Mucosa of stomach (tissue), 1 donor: ENCODE measurements around the gene FLVCR1.

Experiments used
- H3K27me3 ChIP-seq: one replicate; pipeline ENCODE4 v1.7.0; 2013; ENCODE audit warnings: mild to moderate bottlenecking, low read length; ENCODE audit not compliant: control insufficient read depth, insufficient read depth
- H3K36me3 ChIP-seq: one replicate; pipeline ENCODE4 v1.7.0; 2013; ENCODE audit warnings: low read length; ENCODE audit not compliant: control insufficient read depth, insufficient read depth
- H3K4me1 ChIP-seq: one replicate; pipeline ENCODE4 v1.7.0; 2013; ENCODE audit warnings: mild to moderate bottlenecking, low read length; ENCODE audit not compliant: control insufficient read depth, insufficient read depth
- H3K4me3 ChIP-seq: one replicate; pipeline ENCODE4 v1.7.0; 2013; ENCODE audit warnings: low read length
- H3K9ac ChIP-seq: one replicate; pipeline ENCODE4 v1.7.0; 2013; ENCODE audit warnings: mild to moderate bottlenecking, low read length, moderate library complexity
- H3K9me3 ChIP-seq: one replicate; pipeline ENCODE4 v1.7.0; 2013; ENCODE audit warnings: mild to moderate bottlenecking, low read length, moderate library complexity; ENCODE audit not compliant: control insufficient read depth
- donor health status: Pancreatic carcinoma.

The FLVCR1 gene

GRCh38 chr1:212920896-212921295 lies 62.8 kb downstream of the FLVCR1 start:
- H3K36me3 ChIP-seq = no peaks in the 10 kb centered on the region
- peaks cover 8% of the 10 kb centered on the region for H3K4me1 ChIP-seq
- H3K9me3 ChIP-seq = no peaks in the 10 kb centered on the region
- H3K4me3 ChIP-seq = no peak overlapping the region
- no peak overlapping the region for H3K9ac ChIP-seq
- H3K27me3 ChIP-seq = no peaks in the 10 kb centered on the region

GRCh38 chr1:212922016-212922415 lies 63.9 kb downstream of the FLVCR1 start:
- Histone ChIP-seq H3K4me1 (peaks cover under 1% of the 10 kb centered on the region), H3K27me3 (no peaks in the 10 kb centered on the region), H3K9ac (no peak overlapping the region), H3K4me3 (no peak overlapping the region), H3K36me3 (no peaks in the 10 kb centered on the region), H3K9me3 (no peaks in the 10 kb centered on the region)

GRCh38 chr1:212926372-212926771 lies 68.3 kb downstream of the FLVCR1 start:
- no peak overlapping the region for H3K9ac ChIP-seq
- no peak overlapping the region for H3K4me3 ChIP-seq
- H3K9me3 ChIP-seq = no peaks in the 10 kb centered on the region
- no peaks in the 10 kb centered on the region for H3K27me3 ChIP-seq
- no peaks in the 10 kb centered on the region for H3K36me3 ChIP-seq
- H3K4me1 ChIP-seq = no peaks in the 10 kb centered on the region

- Histone ChIP-seq H3K9ac (no peak overlapping the region), H3K27me3 (no peaks in the 10 kb centered on the region), H3K36me3 (no peaks in the 10 kb centered on the region), H3K4me1 (no peaks in the 10 kb centered on the region), H3K9me3 (no peaks in the 10 kb centered on the region), H3K4me3 (no peak overlapping the region)
These were observed 70.5 kb downstream of the FLVCR1 start for GRCh38 chr1:212928323-212929291.

GRCh38 chr1:212930986-212931678 lies 73.1 kb downstream of the FLVCR1 start:
- Histone ChIP-seq H3K4me1 (no peaks in the 10 kb centered on the region), H3K36me3 (no peaks in the 10 kb centered on the region), H3K4me3 (no peak overlapping the region), H3K9ac (no peak overlapping the region), H3K9me3 (no peaks in the 10 kb centered on the region), H3K27me3 (no peaks in the 10 kb centered on the region)

- no peaks in the 10 kb centered on the region for H3K9me3 ChIP-seq
- no peak overlapping the region for H3K4me3 ChIP-seq
- no peak overlapping the region for H3K9ac ChIP-seq
- H3K36me3 ChIP-seq = no peaks in the 10 kb centered on the region
- H3K27me3 ChIP-seq = no peaks in the 10 kb centered on the region
- no peaks in the 10 kb centered on the region for H3K4me1 ChIP-seq
These were observed 75.9 kb downstream of the FLVCR1 start for GRCh38 chr1:212933815-212934471.

- Histone ChIP-seq H3K4me1 (no peaks in the 10 kb centered on the region), H3K36me3 (no peaks in the 10 kb centered on the region), H3K27me3 (no peaks in the 10 kb centered on the region), H3K9ac (no peak overlapping the region), H3K9me3 (no peaks in the 10 kb centered on the region), H3K4me3 (no peak overlapping the region)
These were observed 77.4 kb downstream of the FLVCR1 start for GRCh38 chr1:212935387-212935981.

GRCh38 chr1:212937034-212937433 lies 79.0 kb downstream of the FLVCR1 start:
- no peaks in the 10 kb centered on the region for H3K9me3 ChIP-seq

GRCh38 chr1:212938846-212939245 lies 80.8 kb downstream of the FLVCR1 start:
- H3K27me3 ChIP-seq = no peaks in the 10 kb centered on the region
- H3K9ac ChIP-seq = no peak overlapping the region
- H3K4me1 ChIP-seq = no peaks in the 10 kb centered on the region
- H3K4me3 ChIP-seq = no peak overlapping the region
- no peaks in the 10 kb centered on the region for H3K9me3 ChIP-seq
- no peaks in the 10 kb centered on the region for H3K36me3 ChIP-seq

More at GRCh38 chr1:212937034-212937433, 79.0 kb downstream of the FLVCR1 start:
- no peak overlapping the region for H3K4me3 ChIP-seq
- H3K4me1 ChIP-seq = no peaks in the 10 kb centered on the region
- no peak overlapping the region for H3K9ac ChIP-seq
- no peaks in the 10 kb centered on the region for H3K36me3 ChIP-seq
- no peaks in the 10 kb centered on the region for H3K27me3 ChIP-seq

- Histone ChIP-seq H3K4me3 (no peak overlapping the region), H3K36me3 (no peaks in the 10 kb centered on the region), H3K9me3 (no peaks in the 10 kb centered on the region), H3K4me1 (no peaks in the 10 kb centered on the region), H3K27me3 (no peaks in the 10 kb centered on the region), H3K9ac (no peak overlapping the region)
These were observed 83.4 kb downstream of the FLVCR1 start for GRCh38 chr1:212941452-212941851.

GRCh38 chr1:212942679-212943392 lies 84.8 kb downstream of the FLVCR1 start:
- Histone ChIP-seq H3K9me3 (no peaks in the 10 kb centered on the region), H3K36me3 (no peaks in the 10 kb centered on the region), H3K4me3 (no peak overlapping the region), H3K4me1 (no peaks in the 10 kb centered on the region), H3K9ac (no peak overlapping the region), H3K27me3 (no peaks in the 10 kb centered on the region)
